ENCODE measurements around the gene FBLN2. TPM values are rescaled to one million over a fixed set of nuclear protein-coding genes. Genes with fewer than 3 reads are reported as not detected.

The FBLN2 gene
- total RNA-seq, 1 donor from 2014 or later: 67.5 TPM

DNA sequence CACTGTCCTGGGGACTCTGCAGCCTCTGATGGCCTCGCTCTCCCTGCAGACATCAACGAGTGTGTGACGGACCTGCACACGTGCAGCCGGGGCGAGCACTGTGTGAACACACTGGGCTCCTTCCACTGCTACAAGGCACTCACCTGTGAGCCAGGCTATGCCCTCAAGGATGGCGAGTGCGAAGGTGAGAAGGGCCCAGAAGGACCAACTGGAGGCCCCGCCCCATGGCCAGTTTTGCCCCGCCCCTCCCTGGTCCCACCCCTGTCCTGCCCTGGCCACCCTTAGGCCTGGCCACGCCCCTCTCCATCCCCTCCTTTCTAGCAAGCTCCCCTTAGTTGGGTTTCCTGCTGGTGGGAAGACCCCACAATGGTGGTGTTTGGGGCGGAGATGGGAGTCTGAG, 77.5 kb downstream of the FBLN2 start:
- DNase-seq (ENCODE audit: low spot score in 2 of 2, unreplicated experiment in 2 of 2): no peak

DNA sequence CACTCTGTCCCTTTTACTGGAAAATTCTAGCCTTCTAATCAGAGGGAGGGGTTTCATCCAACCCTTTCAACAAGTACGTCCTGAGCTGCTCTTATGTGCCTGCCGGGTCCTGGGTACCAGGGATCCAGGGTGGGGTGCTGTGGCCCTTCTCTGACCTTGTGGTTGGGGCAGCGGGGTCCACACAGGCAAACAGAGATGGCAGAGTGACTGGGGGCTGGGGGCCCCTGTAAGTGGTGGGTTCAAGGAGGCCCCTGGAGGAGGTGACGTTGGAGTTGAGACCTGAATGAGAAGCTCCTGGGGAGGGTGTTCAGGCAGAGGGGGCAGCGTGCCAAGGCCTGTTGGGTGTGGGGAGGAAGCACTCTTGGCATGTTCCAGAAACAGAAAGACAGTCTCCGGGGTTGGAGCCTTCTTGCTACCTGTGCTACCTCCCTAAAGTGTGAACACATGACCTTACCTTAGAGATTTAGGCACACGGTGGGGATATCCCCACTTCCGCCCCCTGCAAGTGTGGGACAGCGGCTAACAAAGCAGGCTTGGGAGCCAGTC, 78.1 kb downstream of the FBLN2 start:
- DNase-seq (ENCODE audit: low spot score in 2 of 2, unreplicated experiment in 2 of 2): no peak
- Mint-ChIP-seq H3K4me3 (no peak overlapping the region), H3K27ac (no peak overlapping the region), H3K36me3 (no peaks in the 10 kb centered on the region), H3K9me3 (no peaks in the 10 kb centered on the region), H3K4me1 (peaks cover 12% of the 10 kb centered on the region), H3K27me3 (ENCODE audit: low read depth) (no peaks in the 10 kb centered on the region)
- TF ChIP-seq, protein P1, sequence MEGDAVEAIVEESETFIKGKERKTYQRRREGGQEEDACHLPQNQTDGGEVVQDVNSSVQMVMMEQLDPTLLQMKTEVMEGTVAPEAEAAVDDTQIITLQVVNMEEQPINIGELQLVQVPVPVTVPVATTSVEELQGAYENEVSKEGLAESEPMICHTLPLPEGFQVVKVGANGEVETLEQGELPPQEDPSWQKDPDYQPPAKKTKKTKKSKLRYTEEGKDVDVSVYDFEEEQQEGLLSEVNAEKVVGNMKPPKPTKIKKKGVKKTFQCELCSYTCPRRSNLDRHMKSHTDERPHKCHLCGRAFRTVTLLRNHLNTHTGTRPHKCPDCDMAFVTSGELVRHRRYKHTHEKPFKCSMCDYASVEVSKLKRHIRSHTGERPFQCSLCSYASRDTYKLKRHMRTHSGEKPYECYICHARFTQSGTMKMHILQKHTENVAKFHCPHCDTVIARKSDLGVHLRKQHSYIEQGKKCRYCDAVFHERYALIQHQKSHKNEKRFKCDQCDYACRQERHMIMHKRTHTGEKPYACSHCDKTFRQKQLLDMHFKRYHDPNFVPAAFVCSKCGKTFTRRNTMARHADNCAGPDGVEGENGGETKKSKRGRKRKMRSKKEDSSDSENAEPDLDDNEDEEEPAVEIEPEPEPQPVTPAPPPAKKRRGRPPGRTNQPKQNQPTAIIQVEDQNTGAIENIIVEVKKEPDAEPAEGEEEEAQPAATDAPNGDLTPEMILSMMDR (IDR thresholded peaks at IDR 0.05; ENCODE audit: unreplicated experiment): no peak

More for the DNA sequence above, 77.5 kb downstream of the FBLN2 start:
- no peaks in the 10 kb centered on the region for H3K36me3 Mint-ChIP-seq
- H3K27ac Mint-ChIP-seq: no peak overlapping the region
- H3K9me3 Mint-ChIP-seq: no peaks in the 10 kb centered on the region
- TF ChIP-seq, protein P1 (IDR thresholded peaks at IDR 0.05; ENCODE audit: unreplicated experiment): no peak
- no peak overlapping the region for H3K4me3 Mint-ChIP-seq
- no peaks in the 10 kb centered on the region for H3K27me3 Mint-ChIP-seq (ENCODE audit: low read depth)
- H3K4me1 Mint-ChIP-seq: peaks cover 12% of the 10 kb centered on the region

DNA sequence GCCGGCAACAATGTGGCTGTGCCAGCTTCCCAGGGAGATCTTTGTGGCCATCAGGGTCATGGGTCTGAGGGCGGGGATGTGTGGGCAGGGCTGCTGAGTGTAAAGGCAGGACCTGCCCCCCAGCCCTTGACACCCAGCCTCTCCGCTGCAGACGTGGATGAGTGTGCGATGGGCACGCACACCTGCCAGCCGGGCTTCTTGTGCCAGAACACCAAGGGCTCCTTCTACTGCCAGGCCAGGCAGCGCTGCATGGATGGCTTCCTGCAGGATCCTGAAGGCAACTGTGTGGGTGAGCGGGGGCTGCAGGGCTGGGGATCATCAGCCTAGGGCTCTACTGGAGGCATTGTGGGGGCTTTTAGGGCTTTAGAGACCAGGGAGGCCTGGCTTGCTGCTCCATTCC, 78.8 kb downstream of the FBLN2 start:
- H3K9me3 Mint-ChIP-seq: no peaks in the 10 kb centered on the region
- TF ChIP-seq, protein P1 (IDR thresholded peaks at IDR 0.05; ENCODE audit: unreplicated experiment): no peak
- no peaks in the 10 kb centered on the region for H3K27me3 Mint-ChIP-seq (ENCODE audit: low read depth)
- DNase-seq (ENCODE audit: low spot score in 2 of 2, unreplicated experiment in 2 of 2): no peak
- H3K4me3 Mint-ChIP-seq: no peak overlapping the region
- no peak overlapping the region for H3K27ac Mint-ChIP-seq
- peaks cover 9% of the 10 kb centered on the region for H3K4me1 Mint-ChIP-seq
- no peaks in the 10 kb centered on the region for H3K36me3 Mint-ChIP-seq

DNA sequence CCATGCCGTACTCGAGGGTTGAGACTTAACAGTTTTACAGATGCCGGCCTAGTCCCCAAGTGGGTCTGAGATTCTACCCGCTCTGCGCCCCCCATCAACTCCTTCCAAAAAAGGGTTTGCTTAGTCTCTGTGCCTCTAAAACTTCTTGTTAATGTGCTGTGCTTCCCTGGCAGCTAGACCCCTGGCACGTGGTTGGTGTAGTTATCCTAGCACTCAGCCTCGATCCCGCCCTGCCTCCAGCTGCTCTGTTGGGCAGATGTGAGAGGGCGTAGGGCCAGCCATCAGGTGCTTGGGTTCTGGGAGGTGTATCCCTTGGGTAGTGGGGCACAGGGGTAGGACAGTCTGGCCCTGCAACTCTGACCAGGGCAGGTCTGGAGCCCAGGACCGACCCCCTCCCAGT, 79.5 kb downstream of the FBLN2 start:
- TF ChIP-seq, protein P1 (IDR thresholded peaks at IDR 0.05; ENCODE audit: unreplicated experiment): no peak
- Mint-ChIP-seq H3K36me3 (no peaks in the 10 kb centered on the region), H3K4me1 (peaks cover 1% of the 10 kb centered on the region), H3K9me3 (no peaks in the 10 kb centered on the region), H3K4me3 (no peak overlapping the region), H3K27ac (no peak overlapping the region), H3K27me3 (ENCODE audit: low read depth) (no peaks in the 10 kb centered on the region)
- DNase-seq (ENCODE audit: low spot score in 2 of 2, unreplicated experiment in 2 of 2): no peak

DNA sequence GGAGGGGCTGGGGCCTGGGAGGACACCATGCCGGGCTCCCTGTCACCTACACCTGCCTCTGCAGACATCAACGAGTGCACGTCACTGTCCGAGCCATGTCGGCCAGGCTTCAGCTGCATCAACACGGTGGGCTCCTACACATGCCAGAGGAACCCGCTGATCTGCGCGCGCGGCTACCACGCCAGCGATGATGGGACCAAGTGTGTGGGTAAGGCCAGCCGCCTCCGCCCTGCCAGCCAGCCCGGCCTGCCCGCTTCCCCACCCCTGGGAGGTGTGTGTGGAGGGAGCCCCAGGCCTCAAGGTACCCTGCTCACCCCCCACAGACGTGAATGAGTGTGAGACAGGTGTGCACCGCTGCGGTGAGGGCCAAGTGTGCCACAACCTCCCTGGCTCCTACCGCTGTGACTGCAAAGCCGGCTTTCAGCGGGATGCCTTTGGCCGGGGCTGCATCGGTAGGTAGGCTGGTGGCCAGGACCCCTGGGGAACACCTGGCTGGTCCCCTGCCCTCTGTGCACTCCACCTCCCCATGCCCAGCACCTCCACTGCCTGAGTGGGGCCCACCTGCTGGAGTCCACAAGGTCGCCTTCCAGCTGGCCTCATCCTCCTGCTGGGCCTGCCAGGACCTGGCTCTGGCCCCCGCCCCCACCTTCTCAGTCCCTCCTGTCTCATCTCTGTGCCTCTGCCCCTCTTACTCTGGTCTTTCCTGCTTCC, 80.1 kb downstream of the FBLN2 start:
- Mint-ChIP-seq H3K27me3 (ENCODE audit: low read depth) (no peaks in the 10 kb centered on the region), H3K27ac (no peak overlapping the region), H3K4me3 (no peak overlapping the region), H3K9me3 (no peaks in the 10 kb centered on the region), H3K36me3 (no peaks in the 10 kb centered on the region), H3K4me1 (no peaks in the 10 kb centered on the region)
- DNase-seq (ENCODE audit: low spot score in 2 of 2, unreplicated experiment in 2 of 2): no peak
- TF ChIP-seq, protein P1 (IDR thresholded peaks at IDR 0.05; ENCODE audit: unreplicated experiment): no peak
